Measurements from ENCODE around the gene EFNA2. TPM values are rescaled to one million over a fixed set of nuclear protein-coding genes. Genes with fewer than 3 reads are reported as not detected.

EFNA2 gene
- total RNA-seq, 4 donors from 2014 or later: not detected

DNA sequence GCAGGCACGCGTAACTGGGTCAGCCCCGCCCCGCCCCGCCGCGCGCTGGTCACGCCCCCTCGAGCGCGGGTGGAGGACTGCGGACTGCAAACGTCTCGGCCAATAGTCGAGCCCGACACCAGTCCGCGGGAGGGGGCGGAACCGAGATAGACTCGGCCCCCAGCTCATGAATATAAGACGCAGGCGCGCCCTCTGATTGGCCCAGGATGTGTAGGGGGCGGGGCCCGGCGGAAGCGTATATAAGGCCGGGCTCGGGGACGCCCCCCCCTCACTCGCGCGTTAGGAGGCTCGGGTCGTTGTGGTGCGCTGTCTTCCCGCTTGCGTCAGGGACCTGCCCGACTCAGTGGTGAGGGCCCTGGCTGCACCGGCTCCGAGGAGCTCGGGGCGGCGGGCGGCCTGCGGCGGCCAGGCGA lies 16.6 kb upstream of the EFNA2 start, which contains the start of gene CIRBP:
Gene CIRBP, plus strand, starts transcription at position 268 of the 413 bp plus-strand sequence. CDS start 1,602 bp downstream, outside the sequence.
- H3K27me3 ChIP-seq: no peaks in the 10 kb centered on the region
- peak within 1 kb of the TSS; percentile 51 to 81 (median 72) for H3K4me3 ChIP-seq
- in situ Hi-C loops (cut with MboI; ENCODE audit: low sequenced_read_pairs in 4 of 4): no loop called here
- H3K4me1 ChIP-seq: peaks cover 66 to 72% of the 10 kb centered on the region in 2 donors
- peaks cover 0 to 33% of the 10 kb centered on the region in 2 donors for H3K36me3 ChIP-seq
- H3K27ac ChIP-seq: peak within 1 kb of the TSS; percentile 92 to 99 (median 98)
- intact Hi-C loops (cut with DNase I; ENCODE audit: low total_unique reads): loop anchor here (1.0 kb wide), 1 partner anchor 167 kb away; no protein-coding TSS in a partner anchor
- no peaks in the 10 kb centered on the region for H3K9me3 ChIP-seq
- ATAC-seq (peak; percentile 66 to 76), DNase-seq (peak; percentile 100)
- TF ChIP-seq, protein P1, sequence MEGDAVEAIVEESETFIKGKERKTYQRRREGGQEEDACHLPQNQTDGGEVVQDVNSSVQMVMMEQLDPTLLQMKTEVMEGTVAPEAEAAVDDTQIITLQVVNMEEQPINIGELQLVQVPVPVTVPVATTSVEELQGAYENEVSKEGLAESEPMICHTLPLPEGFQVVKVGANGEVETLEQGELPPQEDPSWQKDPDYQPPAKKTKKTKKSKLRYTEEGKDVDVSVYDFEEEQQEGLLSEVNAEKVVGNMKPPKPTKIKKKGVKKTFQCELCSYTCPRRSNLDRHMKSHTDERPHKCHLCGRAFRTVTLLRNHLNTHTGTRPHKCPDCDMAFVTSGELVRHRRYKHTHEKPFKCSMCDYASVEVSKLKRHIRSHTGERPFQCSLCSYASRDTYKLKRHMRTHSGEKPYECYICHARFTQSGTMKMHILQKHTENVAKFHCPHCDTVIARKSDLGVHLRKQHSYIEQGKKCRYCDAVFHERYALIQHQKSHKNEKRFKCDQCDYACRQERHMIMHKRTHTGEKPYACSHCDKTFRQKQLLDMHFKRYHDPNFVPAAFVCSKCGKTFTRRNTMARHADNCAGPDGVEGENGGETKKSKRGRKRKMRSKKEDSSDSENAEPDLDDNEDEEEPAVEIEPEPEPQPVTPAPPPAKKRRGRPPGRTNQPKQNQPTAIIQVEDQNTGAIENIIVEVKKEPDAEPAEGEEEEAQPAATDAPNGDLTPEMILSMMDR (IDR thresholded peaks at IDR 0.05 in 4 of 5, conservative IDR thresholded peaks at IDR 0.05 in 1 of 5): peak in 1 of 5 experiments; percentile 40
- TF ChIP-seq POLR2A (IDR thresholded peaks at IDR 0.05): peak; percentile 99 to 100

DNA sequence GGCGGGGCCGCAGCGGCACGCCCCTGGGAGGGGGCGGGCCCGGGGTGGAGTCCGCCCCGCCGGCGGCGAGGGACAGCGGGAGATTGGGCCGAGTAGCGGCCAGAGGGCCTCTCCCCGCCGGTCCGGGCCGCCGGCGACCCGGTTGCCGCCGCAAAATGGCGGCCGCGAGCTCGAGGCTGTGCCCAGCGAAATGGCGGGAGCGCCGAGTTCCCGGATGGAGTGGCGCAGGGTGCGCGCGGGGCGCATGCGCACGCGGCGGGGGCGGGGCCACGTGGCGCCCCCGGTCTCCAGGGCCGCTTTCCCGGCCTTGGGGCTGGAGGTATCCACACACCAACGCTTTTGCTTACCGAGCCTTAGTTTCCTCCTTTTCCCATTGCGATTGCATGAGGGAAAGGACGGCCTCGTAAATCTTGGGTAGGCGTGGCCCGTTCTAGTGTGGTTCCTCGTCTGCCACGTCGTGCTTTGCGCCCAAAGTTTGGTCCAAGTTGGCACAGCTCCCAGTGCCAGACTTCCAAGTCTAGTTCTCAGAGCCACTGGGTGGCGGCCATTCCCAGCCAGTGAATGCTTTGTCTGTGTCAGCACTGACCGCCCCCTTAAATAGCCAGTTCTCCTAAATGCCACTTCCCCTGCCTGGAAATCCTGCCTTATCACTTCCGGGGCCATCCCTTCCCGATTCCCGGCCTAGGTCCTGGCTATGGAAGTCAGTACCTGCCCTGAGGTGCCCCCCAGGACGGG lies 16.0 kb upstream of the EFNA2 start:
- peaks cover 0 to 39% of the 10 kb centered on the region in 2 donors for H3K36me3 ChIP-seq
- in situ Hi-C loops (cut with MboI; ENCODE audit: low sequenced_read_pairs in 4 of 4): no loop called here
- DNase-seq: peak; percentile 76 to 88
- peaks cover 71 to 78% of the 10 kb centered on the region in 2 donors for H3K4me1 ChIP-seq
- intact Hi-C loops (cut with DNase I; ENCODE audit: low total_unique reads): loop anchor here (1.0 to 10.0 kb wide), 2 partner anchors 167 to 475 kb away; partner anchors contain the start of gene PTBP1
- H3K4me3 ChIP-seq: peak overlapping the region; percentile 51 to 81 (median 72)
- peak; percentile 59 for ATAC-seq
- TF ChIP-seq POLR2A (IDR thresholded peaks at IDR 0.05): peak in 1 of 2 donors; percentile 50
- TF ChIP-seq, protein P1 (IDR thresholded peaks at IDR 0.05 in 4 of 5, conservative IDR thresholded peaks at IDR 0.05 in 1 of 5): peak in 2 of 5 experiments; percentile 13 to 21
- no peaks in the 10 kb centered on the region for H3K27me3 ChIP-seq
- H3K9me3 ChIP-seq: no peaks in the 10 kb centered on the region
- peak overlapping the region; percentile 92 to 99 (median 98) for H3K27ac ChIP-seq

DNA sequence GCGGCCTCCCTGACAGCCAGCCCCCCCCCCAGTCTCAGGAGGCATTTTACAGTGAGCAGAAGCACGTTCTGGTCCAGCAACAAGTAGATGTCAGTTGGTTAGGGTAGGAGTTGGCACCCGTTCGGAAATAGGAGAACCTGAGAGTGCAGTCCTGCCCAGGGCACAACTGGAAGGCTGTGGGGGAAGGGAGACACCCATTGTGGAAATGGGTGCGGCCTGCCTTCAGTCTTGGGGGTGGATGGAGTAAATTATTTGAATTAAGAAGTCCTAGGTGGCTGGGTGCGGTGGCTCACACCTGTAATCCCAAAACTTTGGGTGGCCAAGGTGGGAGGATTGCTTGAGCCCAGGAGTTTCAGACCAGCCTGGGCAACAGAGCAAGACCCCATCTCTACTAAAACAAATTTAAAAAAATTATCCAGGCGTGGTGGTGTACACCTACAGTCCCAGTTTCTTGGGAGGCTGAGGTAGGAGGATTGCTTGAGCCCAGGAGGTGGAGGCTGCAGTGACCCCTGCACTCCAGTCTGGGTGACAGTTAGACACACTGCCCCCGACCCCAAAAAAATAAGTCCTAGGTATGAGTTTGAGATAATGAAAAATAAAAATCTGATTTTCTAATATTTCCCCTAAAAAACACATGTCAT lies 15.3 kb upstream of the EFNA2 start:
- intact Hi-C loops (cut with DNase I; ENCODE audit: low total_unique reads) (loop anchor here (10.0 kb wide), 1 partner anchor 476 kb away; the partner anchor contains the start of gene PTBP1), in situ Hi-C loops (cut with MboI; ENCODE audit: low sequenced_read_pairs in 4 of 4) (no loop called here)
- DNase-seq: peak; percentile 61 to 87

DNA sequence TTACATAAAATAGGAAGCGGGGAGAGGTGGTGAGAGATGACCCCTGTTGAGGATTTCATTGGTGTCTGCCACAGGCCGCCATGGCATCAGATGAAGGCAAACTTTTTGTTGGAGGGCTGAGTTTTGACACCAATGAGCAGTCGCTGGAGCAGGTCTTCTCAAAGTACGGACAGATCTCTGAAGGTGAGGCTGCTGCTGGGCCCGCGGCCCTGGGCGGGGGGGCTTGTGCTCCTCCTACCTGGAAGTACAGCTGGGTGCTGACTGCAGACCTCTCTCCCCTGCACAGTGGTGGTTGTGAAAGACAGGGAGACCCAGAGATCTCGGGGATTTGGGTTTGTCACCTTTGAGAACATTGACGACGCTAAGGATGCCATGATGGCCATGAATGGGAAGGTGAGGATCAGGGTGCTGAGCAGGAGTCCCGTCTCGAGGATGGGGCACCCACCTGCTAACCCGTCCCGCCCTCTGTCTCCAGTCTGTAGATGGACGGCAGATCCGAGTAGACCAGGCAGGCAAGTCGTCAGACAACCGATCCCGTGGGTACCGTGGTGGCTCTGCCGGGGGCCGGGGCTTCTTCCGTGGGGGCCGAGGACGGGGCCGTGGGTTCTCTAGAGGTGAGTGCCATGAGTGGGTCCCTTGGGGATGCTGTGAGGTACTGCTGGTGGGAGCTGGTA lies 14.7 kb upstream of the EFNA2 start:
- no peaks in the 10 kb centered on the region for H3K9me3 ChIP-seq
- H3K27ac ChIP-seq: peak overlapping the region; percentile 92 to 99 (median 98)
- H3K4me3 ChIP-seq: peak overlapping the region; percentile 51 to 81 (median 72)
- in situ Hi-C loops (cut with MboI; ENCODE audit: low sequenced_read_pairs in 4 of 4) (no loop called here), intact Hi-C loops (cut with DNase I; ENCODE audit: low total_unique reads) (loop anchor here (10.0 kb wide), 1 partner anchor 476 kb away; the partner anchor contains the start of gene PTBP1)
- ATAC-seq (no peak), DNase-seq (peak in 1 of 2 donors; percentile 43)
- peaks cover 0 to 42% of the 10 kb centered on the region in 2 donors for H3K36me3 ChIP-seq
- H3K4me1 ChIP-seq: peaks cover 72 to 79% of the 10 kb centered on the region in 2 donors
- H3K27me3 ChIP-seq: no peaks in the 10 kb centered on the region
- TF ChIP-seq, protein P1 (IDR thresholded peaks at IDR 0.05 in 4 of 5, conservative IDR thresholded peaks at IDR 0.05 in 1 of 5): no peak
- TF ChIP-seq POLR2A (IDR thresholded peaks at IDR 0.05): no peak

More for the DNA sequence above, 15.3 kb upstream of the EFNA2 start:
- Histone ChIP-seq H3K27ac (peak overlapping the region; percentile 92 to 99 (median 98)), H3K27me3 (no peaks in the 10 kb centered on the region), H3K9me3 (no peaks in the 10 kb centered on the region), H3K4me1 (peaks cover 75 to 83% of the 10 kb centered on the region in 2 donors), H3K4me3 (peak overlapping the region; percentile 51 to 81 (median 72)), H3K36me3 (peaks cover 0 to 42% of the 10 kb centered on the region in 2 donors)
- TF ChIP-seq, protein P1 (IDR thresholded peaks at IDR 0.05 in 4 of 5, conservative IDR thresholded peaks at IDR 0.05 in 1 of 5): no peak
- TF ChIP-seq POLR2A (IDR thresholded peaks at IDR 0.05): no peak
- peak; percentile 4 to 27 for ATAC-seq

Data from gastrocnemius medialis (tissue), 4 donors.